HepG2 (cell line): ENCODE data around the gene DNPEP. TPM values are rescaled to one million over a fixed set of nuclear protein-coding genes. Genes with fewer than 3 reads are reported as not detected.

ENCODE experiments used
- ATF7-NPFF ChIP-seq: sonication (generic); formaldehyde crosslinking; IDR thresholded peaks from 2 replicates; pipeline ENCODE4 v1.8.1; 2023; ENCODE audit warnings: mild to moderate bottlenecking, low read depth, missing genetic modification reagents, moderate library complexity
- BCL6 ChIP-seq: IDR thresholded peaks from 2 replicates; pipeline ENCODE4 v1.6.1; 2016; ENCODE audit warnings: missing genetic modification reagents, missing compliant biosample characterization
- BORCS8-MEF2B ChIP-seq: sonication (generic); formaldehyde crosslinking; IDR thresholded peaks from 2 replicates; pipeline ENCODE4 v1.8.0; 2022; ENCODE audit warnings: mild to moderate bottlenecking, missing genetic modification reagents
- ERF ChIP-seq: IDR thresholded peaks from 2 replicates; pipeline ENCODE4 v1.6.1; 2018; ENCODE audit warnings: missing biosample characterization, missing genetic modification reagents
- EZH2 ChIP-seq: conservative IDR thresholded peaks from 2 replicates; pipeline ENCODE4 v1.6.1; 2012; ENCODE audit warnings: mild to moderate bottlenecking, low read depth, low read length, moderate library complexity
- MEF2D ChIP-seq: sonication (generic); formaldehyde crosslinking; IDR thresholded peaks from 2 replicates; pipeline ENCODE4 v1.5.1; 2020; ENCODE audit warnings: mild to moderate bottlenecking, missing genetic modification reagents
- NCOA2 ChIP-seq: sonication (generic); formaldehyde crosslinking; IDR thresholded peaks from 2 replicates; pipeline ENCODE4 v1.8.0; 2022; ENCODE audit warnings: inconsistent platforms
- NFYC ChIP-seq: IDR thresholded peaks from 2 replicates; pipeline ENCODE4 v1.6.1; 2016; ENCODE audit warnings: missing genetic modification reagents, missing compliant biosample characterization
- ONECUT2 ChIP-seq: sonication (generic); formaldehyde crosslinking; IDR thresholded peaks from 2 replicates; pipeline ENCODE4 v1.4.0; 2020; ENCODE audit warnings: missing genetic modification reagents
- PAF1 ChIP-seq: IDR thresholded peaks from 2 replicates; pipeline ENCODE4 v1.6.1; 2016; ENCODE audit warnings: missing genetic modification reagents, missing compliant biosample characterization
- RFX1 ChIP-seq: fragments of 450-650 bp; IDR thresholded peaks from 2 replicates; pipeline ENCODE4 v1.6.1; 2017
- RFX3 ChIP-seq: IDR thresholded peaks from 2 replicates; pipeline ENCODE4 v1.6.1; 2016; ENCODE audit warnings: missing biosample characterization, missing genetic modification reagents
- RFXAP ChIP-seq: sonication (generic); formaldehyde crosslinking; IDR thresholded peaks from 2 replicates; pipeline ENCODE4 v1.4.0; 2020; ENCODE audit warnings: missing genetic modification reagents, borderline replicate concordance
- XBP1 ChIP-seq: sonication (generic); formaldehyde crosslinking; IDR thresholded peaks from 2 replicates; pipeline ENCODE4 v1.5.0; 2020; ENCODE audit warnings: missing genetic modification reagents
- YEATS4 ChIP-seq: sonication (generic); formaldehyde crosslinking; IDR thresholded peaks from 2 replicates; pipeline ENCODE4 v1.4.0; 2020; ENCODE audit warnings: missing genetic modification reagents, borderline replicate concordance
- ZFP36 ChIP-seq: fragments of 150-350 bp; IDR thresholded peaks from 2 replicates; pipeline ENCODE4 v1.6.1; 2018; ENCODE audit warnings: borderline replicate concordance, low read length, low read depth; ENCODE audit not compliant: partially characterized antibody
- polyA plus RNA-seq, 8 experiments: library from polyadenylated mRNA; depleted of rRNA in 3 of 8; stranded (reverse) in 7 of 8; unstranded in 1 of 8; fragments of >200 nt; fragmentation: Illumina TruSeq in 4 of 8; extraction: Trizol in 4 of 8; gene quantifications; 2 replicates each; pipeline versions ENCODE4 v1.2.1 to v1.2.3, GENCODE V29; 2011 to 2016; ENCODE audit warnings: low read depth in 4 of 8, missing spikeins in 1 of 8, mixed read lengths in 1 of 8; ENCODE audit not compliant: insufficient read depth in 1 of 8
- total RNA-seq, 5 experiments: library from RNA; depleted of rRNA; stranded (reverse); fragments of >200 nt; fragmentation: Illumina TruSeq; extraction: Trizol; gene quantifications; 2 replicates each; pipeline ENCODE4 v1.2.3, GENCODE V29; 2016; ENCODE audit warnings: low read depth in 1 of 5
- TF ChIP-seq, protein P1 (sequence below): sonication (generic); formaldehyde crosslinking; IDR thresholded peaks from 2 replicates; pipeline ENCODE4 v1.4.0; 2020; ENCODE audit warnings: missing genetic modification reagents
- TF ChIP-seq, protein P2 (sequence below): sonication (generic); formaldehyde crosslinking; IDR thresholded peaks from 2 replicates; pipeline ENCODE4 v1.4.0; 2020; ENCODE audit warnings: missing genetic modification reagents, low read depth, mild to moderate bottlenecking, borderline replicate concordance
- TF ChIP-seq, protein P3 (sequence below): sonication (generic); formaldehyde crosslinking; IDR thresholded peaks from 2 replicates; pipeline ENCODE4 v1.4.0; 2020; ENCODE audit warnings: missing genetic modification reagents
- TF ChIP-seq, protein P4 (sequence below): sonication (generic); formaldehyde crosslinking; IDR thresholded peaks from 2 replicates; pipeline ENCODE4 v1.4.0; 2020; ENCODE audit warnings: low read depth, missing genetic modification reagents

Gene DNPEP
- total and polyA plus RNA-seq, 2 of the 13 experiments (the other 11 are each of a cell fraction or from before 2014, with no cell fraction given) = 104 to 109 TPM

DNA sequence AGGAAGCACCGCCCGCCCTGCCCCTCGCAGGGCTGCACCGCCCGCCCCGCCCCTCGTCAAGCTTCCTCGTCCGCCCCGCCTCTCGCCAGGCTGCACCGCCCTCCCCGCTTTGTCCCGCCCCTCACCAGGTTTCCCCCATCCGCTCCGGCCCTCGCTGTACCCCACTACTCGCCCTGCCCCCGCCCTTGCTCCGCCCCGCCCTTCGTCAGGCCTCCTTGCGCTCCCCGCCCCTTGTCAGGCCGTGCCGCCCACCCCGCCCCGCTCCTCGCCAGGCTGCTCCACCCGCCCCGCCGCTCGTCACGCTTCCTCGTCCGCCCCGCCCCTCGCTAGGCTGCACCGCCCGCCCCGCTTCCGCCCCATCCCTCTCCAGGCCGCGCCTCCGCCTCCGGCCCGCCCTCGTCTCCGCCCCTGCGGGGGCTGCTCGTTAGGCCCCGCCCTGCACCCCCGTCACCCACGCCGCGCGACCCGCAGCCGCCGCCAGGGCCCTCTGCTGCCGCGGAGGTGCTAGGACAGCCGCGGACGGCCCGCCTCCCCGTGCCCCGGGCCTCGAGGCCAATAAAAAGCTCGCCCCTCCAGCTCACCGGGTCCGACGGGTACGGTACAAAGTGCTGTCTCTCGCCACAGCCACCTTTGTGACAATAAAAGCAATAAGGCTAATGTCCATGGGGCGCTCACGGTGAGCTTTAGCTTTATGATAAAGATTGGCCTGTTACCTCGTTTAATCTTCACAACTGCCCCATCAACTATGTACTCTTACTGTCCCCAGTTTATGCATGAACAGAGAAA is 602 bp upstream of the DNPEP start (continued):
- TF ChIP-seq, protein P1, sequence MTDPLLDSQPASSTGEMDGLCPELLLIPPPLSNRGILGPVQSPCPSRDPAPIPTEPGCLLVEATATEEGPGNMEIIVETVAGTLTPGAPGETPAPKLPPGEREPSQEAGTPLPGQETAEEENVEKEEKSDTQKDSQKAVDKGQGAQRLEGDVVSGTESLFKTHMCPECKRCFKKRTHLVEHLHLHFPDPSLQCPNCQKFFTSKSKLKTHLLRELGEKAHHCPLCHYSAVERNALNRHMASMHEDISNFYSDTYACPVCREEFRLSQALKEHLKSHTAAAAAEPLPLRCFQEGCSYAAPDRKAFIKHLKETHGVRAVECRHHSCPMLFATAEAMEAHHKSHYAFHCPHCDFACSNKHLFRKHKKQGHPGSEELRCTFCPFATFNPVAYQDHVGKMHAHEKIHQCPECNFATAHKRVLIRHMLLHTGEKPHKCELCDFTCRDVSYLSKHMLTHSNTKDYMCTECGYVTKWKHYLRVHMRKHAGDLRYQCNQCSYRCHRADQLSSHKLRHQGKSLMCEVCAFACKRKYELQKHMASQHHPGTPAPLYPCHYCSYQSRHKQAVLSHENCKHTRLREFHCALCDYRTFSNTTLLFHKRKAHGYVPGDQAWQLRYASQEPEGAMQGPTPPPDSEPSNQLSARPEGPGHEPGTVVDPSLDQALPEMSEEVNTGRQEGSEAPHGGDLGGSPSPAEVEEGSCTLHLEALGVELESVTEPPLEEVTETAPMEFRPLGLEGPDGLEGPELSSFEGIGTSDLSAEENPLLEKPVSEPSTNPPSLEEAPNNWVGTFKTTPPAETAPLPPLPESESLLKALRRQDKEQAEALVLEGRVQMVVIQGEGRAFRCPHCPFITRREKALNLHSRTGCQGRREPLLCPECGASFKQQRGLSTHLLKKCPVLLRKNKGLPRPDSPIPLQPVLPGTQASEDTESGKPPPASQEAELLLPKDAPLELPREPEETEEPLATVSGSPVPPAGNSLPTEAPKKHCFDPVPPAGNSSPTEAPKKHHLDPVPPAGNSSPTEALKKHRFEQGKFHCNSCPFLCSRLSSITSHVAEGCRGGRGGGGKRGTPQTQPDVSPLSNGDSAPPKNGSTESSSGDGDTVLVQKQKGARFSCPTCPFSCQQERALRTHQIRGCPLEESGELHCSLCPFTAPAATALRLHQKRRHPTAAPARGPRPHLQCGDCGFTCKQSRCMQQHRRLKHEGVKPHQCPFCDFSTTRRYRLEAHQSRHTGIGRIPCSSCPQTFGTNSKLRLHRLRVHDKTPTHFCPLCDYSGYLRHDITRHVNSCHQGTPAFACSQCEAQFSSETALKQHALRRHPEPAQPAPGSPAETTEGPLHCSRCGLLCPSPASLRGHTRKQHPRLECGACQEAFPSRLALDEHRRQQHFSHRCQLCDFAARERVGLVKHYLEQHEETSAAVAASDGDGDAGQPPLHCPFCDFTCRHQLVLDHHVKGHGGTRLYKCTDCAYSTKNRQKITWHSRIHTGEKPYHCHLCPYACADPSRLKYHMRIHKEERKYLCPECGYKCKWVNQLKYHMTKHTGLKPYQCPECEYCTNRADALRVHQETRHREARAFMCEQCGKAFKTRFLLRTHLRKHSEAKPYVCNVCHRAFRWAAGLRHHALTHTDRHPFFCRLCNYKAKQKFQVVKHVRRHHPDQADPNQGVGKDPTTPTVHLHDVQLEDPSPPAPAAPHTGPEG = peak; percentile 60; the same call in 1 of the 2 replicates
- no peak for TF ChIP-seq ONECUT2 (CRISPR knock-in tag)
- TF ChIP-seq ATF7-NPFF = peak; percentile 81
- no peak for TF ChIP-seq EZH2
- TF ChIP-seq, protein P2, sequence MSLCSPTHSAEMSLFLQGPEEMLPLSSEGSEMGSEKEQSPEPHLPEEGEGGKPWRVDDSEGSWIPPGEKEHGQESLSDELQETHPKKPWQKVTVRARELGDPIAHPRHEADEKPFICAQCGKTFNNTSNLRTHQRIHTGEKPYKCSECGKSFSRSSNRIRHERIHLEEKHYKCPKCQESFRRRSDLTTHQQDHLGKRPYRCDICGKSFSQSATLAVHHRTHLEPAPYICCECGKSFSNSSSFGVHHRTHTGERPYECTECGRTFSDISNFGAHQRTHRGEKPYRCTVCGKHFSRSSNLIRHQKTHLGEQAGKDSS (CRISPR knock-in tag) = 0 out of 2 replicates have a peak, but pooled peaks have one; percentile 37
- no peak for TF ChIP-seq NCOA2 (CRISPR knock-in tag)
- no peak for TF ChIP-seq RFX3 (CRISPR knock-in tag)
- TF ChIP-seq BCL6 (CRISPR knock-in tag) = peak; percentile 9; the same call in 1 of the 2 replicates
- TF ChIP-seq, protein P3, sequence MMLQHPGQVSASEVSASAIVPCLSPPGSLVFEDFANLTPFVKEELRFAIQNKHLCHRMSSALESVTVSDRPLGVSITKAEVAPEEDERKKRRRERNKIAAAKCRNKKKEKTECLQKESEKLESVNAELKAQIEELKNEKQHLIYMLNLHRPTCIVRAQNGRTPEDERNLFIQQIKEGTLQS (CRISPR knock-in tag) = no peak
- peak; percentile 76; the same call in 1 of the 2 replicates for TF ChIP-seq BORCS8-MEF2B
- no peak for TF ChIP-seq ZFP36
- peak; percentile 72; the same call in 1 of the 2 replicates for TF ChIP-seq YEATS4 (CRISPR knock-in tag)
- no peak for TF ChIP-seq PAF1 (CRISPR knock-in tag)
- TF ChIP-seq, protein P4, sequence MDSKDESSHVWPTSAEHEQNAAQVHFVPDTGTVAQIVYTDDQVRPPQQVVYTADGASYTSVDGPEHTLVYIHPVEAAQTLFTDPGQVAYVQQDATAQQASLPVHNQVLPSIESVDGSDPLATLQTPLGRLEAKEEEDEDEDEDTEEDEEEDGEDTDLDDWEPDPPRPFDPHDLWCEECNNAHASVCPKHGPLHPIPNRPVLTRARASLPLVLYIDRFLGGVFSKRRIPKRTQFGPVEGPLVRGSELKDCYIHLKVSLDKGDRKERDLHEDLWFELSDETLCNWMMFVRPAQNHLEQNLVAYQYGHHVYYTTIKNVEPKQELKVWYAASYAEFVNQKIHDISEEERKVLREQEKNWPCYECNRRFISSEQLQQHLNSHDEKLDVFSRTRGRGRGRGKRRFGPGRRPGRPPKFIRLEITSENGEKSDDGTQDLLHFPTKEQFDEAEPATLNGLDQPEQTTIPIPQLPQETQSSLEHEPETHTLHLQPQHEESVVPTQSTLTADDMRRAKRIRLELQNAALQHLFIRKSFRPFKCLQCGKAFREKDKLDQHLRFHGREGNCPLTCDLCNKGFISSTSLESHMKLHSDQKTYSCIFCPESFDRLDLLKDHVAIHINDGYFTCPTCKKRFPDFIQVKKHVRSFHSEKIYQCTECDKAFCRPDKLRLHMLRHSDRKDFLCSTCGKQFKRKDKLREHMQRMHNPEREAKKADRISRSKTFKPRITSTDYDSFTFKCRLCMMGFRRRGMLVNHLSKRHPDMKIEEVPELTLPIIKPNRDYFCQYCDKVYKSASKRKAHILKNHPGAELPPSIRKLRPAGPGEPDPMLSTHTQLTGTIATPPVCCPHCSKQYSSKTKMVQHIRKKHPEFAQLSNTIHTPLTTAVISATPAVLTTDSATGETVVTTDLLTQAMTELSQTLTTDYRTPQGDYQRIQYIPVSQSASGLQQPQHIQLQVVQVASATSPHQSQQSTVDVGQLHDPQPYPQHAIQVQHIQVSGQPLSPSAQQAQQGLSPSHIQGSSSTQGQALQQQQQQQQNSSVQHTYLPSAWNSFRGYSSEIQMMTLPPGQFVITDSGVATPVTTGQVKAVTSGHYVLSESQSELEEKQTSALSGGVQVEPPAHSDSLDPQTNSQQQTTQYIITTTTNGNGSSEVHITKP = no peak
- TF ChIP-seq RFX1 = no peak
- TF ChIP-seq XBP1 = no peak
- no peak for TF ChIP-seq MEF2D (CRISPR knock-in tag)
- TF ChIP-seq NFYC (CRISPR knock-in tag) = no peak; the same call in 1 of the 2 replicates
- 0 out of 2 replicates have a peak, but pooled peaks have one; percentile 52 for TF ChIP-seq RFXAP (CRISPR knock-in tag)
- peak; percentile 66; the same call in 1 of the 2 replicates for TF ChIP-seq ERF
